HUDEP-2 (cell line): ENCODE results near the gene RIMS1.
A peak's percentile ranks its signal among the peaks of the same experiment; 100 is the strongest.

Experiments used
- DNase-seq, 76 experiments: peaks; one replicate each; lab custom pipeline; 2025; ENCODE audit not compliant: unreplicated experiment in 76 of 76; lab: John Stamatoyannopoulos, UW

RIMS1 gene

DNA sequence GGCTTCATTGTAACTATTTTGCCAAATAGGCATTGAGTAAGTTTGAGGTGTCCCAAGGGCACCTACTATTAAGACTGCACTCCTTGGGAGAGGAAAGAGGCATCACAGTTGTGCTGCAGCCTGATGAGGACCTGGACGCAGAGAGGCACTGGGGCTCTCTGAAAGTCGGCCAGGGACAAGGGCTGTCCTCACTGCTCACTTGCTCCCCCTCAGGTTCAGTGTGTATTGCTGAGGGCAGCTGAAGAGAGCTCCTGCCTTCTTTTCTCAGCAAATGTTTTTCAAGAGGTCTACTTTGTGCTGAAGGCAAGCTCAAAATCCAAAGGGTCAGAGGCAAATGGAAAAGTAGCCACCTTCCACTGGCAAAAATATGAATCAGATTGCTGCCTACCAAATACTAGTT, 331.8 kb downstream of the RIMS1 start:
- peak in 27 of 76 experiments; percentile 1 to 67 (median 15) for DNase-seq

DNA sequence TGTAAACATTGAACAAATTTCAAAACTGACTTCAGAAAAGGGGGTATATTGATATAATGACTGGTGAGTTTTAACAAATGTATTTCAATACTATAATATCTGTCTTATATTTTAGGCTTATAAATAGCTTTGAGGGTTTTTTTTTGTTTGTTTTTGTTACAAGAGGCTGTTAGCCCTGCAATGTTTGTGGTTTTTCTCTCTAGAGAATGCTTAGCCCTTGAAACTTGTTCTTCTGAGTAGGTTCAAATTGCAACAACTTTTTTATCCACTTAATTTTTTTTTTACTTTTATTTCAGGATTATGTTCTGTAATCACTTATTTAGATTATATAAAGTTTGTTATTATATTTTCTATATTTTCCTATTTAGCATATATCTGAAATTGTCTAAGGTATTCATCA, 333.2 kb downstream of the RIMS1 start:
- no peak for DNase-seq

DNA sequence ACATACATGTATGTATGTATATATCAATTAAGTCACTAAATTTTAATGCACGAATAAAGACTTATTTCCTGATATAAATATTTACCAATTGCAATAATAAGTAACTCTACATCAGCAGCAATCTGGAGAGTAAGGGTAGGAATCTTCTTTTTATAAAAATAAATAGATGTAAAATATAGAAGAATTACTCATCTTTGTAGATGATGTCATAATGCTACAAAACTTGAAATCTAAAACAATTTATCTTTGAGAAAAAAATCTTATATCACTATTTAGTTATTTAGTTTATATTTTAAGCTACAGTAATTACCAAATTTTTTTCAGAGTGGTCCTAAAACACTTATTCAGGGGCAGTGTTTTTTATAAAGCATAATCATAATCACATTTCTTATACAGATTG, 351.7 kb downstream of the RIMS1 start:
- no peak for DNase-seq

DNA sequence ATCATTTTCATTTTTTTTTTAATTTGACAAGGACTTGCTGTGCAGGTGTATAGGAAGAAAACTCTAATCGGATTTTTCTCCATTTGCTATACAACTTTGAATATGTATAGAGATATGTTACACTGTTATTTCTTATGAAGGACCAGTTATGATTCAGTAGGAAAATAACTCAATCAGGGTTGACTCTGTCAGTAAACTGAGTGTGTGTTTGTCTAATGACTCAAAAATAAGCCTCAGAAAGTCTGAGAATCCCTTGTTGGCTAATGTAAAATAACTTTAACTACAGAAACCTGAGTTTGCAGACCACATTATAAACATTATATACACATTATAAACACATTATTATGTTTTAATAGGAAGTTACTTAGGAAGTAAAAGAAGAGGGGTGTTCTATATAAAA, 352.6 kb downstream of the RIMS1 start:
- no peak for DNase-seq

DNA sequence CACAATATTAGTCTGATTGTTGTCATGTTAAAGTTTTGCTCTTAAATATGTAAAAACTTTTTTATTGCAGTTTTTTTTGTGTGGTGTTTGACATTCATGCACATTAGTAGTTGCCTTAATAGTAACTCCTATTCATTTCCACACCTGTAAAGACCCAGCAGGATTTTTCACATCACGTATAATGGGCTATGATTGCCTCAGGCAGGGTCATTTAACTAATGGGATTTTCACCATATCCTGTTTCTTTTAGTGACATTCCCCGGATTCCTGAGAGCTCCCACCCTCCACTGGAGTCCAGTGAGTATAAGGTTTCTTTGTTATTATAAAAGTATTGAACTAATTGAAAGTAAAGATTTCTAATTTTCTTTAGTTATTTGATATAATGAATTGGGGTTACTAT, 359.2 kb downstream of the RIMS1 start:
- no peak for DNase-seq

DNA sequence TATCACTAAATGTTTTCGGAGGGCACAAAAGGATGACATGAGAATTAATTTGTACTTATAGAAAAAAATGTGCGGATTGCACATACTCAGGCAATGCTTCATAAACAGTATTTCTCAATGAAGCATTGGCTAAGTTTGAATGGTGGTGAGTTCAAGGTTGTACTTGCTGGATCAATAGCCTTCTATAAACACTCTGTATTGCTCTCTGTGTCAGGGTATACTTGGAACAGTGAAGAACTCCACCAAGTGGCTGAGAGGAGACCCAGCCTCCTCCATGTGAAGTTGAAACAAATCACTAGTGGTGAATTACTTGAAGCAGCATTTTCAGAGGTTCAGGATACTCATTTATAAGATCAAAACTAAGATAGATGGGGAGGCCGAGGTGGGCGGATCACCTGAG, 360.6 kb downstream of the RIMS1 start:
- DNase-seq = no peak

DNA sequence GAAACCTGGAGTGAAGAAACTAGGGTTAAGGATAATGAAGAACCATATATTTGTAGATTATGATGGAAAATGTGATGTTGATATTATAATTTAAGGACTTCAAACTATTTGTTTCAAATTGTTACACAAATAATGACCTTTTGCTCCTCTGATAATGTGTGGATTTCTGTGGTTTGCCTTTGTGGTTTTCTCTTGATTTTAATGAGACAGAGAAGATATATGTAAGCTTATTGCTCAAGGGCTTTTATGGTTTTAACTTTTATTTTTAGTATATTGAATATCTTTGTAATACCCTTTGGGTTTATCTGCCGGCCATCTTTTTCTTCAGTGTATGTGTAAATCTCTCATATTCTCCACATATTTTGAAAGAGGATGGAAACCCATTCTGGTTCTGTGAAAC, 362.3 kb downstream of the RIMS1 start:
- DNase-seq = no peak

DNA sequence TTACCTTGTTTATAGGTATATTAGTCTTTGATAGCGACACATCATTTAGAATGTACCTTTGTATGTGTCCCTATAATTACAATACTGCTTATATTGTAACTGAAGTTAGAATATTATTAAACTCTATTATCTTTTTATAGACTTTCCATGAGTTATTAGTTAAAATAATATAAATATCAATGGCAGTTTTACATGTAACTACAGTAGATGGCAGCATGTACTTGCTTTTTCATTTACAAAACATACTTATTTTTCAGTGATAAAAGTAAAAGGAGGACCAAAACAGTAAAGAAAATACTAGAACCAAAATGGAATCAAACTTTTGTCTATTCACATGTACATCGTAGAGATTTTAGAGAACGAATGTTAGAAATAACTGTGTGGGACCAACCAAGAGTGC, 364.3 kb downstream of the RIMS1 start:
- no peak for DNase-seq

DNA sequence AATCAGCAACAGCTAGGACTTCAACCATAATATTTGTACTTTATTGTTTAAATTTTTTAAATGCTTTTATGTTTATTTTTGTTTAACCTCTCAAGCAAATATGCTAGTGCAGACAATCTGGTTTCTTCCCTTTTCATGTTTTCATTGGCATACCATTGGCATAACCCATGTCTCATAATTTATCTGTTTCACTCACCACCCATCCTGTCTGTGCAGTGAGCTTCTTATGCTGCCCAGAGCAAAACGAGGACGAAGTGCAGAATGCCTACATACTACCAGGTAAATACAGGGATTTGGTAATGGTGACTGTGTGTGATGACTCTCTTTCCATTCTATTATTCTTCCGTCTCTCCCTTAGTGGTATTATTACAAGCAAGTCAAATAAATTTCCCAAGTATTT, 374.1 kb downstream of the RIMS1 start:
- DNase-seq = no peak

DNA sequence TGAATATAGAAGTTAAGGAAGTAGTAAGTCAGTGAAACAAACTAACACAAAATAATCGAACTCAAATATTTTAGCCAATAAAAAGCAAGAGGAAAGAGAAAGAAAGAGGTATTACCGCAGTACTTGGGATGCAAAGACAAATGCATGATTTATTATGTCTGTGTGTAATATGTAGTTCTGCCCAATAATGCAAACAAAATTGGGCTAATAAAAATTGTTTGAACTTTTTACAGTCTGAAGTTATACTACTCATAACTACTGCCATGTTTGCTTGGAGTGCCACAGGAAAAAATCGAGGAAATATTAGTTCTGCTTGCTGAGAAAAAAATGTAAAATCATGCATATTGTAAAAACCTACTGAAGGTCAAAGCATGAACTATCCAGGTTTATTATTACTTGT, 375.2 kb downstream of the RIMS1 start:
- no peak for DNase-seq

DNA sequence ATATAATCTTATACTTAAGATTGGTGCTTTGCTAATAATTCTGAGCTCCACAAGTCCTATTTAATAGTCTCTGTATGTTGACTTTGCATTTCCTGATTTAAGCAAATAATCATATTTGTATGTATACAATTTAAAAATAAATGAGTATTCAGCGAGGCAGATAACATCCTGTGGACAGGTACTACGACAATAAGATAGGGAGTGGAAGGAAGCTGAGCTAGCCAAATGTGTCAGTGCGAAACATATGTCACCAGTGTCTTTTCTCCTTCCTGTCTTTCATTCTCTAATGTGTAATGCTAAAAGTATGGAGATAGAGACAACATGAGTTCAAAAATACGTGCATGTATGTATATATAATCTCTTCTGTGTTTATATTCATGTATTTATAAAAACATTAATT, 375.9 kb downstream of the RIMS1 start:
- no peak for DNase-seq

DNA sequence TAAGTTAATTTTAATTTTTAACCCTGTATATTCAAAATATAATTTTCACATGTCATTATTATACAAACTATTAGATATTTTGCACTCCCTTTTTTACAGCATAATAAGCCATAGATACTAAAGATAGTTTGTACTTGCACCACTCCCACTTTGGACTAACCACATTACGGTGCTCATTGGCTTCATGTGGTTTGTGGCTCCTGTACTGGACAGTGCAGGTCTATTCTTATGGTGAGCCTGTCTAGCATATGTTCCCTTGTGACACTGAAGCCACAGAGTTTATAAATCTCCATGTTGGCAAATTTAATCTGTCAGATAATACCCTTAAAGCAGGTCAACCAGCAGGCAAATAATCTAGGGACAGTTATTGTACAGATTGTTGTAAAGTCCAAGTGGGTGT, 381.1 kb downstream of the RIMS1 start:
- DNase-seq = no peak

DNA sequence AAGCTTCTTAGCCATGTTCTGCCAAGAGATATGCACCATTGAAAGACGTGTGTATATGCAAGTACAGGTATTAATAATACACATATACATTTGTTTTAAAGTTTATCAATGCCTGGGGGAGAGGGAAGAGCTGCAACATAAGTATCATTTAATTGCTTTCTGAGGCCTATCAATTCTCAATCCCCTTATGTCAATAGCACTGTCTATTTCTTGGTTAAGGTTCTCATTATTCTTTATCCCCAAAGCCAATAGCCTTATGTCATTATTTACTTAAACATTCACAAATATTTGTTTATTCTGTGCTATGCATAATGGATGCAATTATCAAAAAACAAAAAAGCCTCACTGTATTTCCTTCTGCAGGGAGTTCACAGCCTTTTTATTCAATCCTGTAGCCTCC, 385.2 kb downstream of the RIMS1 start:
- DNase-seq = no peak

DNA sequence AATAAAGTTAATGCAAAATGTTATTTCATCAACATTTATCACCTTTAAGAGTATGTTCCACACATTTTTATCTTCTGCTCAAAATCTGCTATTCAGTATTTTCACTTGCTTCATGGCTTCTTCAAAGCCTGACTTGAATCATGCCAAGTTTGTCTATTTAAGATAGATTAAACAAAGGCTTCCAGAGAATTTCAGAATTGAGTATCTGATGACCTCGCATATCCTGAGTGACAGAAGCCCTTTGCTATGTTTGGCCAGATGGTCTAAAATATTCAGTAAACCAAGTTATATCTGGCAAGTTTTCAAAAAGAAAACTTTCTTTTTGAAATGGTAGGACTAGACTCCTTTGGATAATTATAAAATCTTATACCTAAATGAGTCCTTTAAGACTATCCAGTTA, 386.6 kb downstream of the RIMS1 start:
- no peak for DNase-seq

DNA sequence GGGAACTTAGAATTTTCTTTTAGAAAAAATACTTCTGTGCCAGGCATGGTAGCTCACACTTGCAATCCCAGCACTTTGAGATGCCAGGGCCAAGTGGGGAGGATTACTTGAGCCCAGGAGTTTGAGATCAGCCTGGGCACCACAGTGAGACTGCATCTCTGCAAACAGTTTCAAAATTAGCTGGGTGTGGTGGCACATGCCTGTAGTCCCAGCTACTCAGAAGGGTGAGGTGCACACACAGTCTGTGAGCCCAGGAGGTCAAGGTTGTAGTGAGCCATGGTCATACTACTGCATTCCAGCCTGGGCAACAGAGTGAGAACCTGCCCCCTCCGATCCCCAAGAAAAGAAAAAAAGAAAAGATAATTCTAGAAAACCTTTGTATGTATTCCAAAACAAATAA, 389.5 kb downstream of the RIMS1 start:
- no peak for DNase-seq

DNA sequence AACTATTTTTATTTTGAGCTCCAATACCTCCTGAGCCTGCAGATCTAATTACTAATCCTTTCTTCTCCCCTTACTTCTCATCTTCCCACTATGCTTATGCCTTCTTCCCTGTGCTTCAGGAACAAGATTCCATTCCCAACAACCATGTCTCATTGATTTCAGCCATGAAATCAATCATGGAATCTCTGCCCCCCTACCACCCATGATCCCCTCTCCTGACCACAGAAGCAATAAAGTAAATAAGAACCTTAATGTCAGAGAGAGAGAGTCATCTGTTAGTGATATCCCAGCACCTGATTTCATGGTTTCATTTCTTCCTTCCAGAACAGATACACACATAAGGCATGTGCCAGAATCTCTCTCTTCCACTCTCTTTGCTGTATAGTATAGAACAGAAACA, 395.9 kb downstream of the RIMS1 start:
- no peak for DNase-seq

DNA sequence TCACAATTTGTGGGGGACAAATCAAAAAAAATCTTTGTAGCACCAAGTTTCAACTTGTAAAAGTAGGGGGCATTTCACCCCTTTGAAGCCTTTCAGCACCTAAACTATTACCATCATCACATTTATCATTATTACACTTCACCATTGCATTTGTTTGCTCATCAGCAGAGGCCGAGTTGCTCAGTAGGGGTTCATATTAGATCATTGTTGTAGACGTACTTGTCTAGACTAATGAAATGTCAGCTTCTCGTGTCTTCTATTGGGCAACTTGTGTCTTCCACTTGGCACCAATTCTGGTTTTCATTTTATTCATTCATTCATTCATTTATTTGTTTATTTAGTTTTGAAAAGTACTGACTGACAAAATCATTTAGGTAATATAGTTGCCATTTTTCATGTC, 397.2 kb downstream of the RIMS1 start:
- DNase-seq = no peak

DNA sequence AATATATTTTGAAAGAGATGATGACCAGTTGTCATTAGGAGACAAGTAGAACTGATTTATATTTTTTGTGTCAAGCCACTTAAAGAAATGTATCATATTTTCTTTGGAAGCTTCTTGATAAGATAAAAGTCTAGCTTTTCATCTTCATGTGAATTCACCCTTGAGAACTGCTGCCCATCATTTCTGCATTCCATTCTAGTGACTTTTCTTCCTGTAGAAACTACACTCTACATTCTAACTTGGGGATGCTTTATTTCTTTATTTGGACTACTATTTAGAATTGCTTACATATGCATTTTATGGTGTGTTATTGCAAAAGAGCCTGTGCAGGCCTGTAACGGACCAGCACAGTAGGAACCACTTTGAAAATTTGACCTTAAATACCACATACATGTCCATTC, 400.6 kb downstream of the RIMS1 start:
- DNase-seq = no peak

DNA sequence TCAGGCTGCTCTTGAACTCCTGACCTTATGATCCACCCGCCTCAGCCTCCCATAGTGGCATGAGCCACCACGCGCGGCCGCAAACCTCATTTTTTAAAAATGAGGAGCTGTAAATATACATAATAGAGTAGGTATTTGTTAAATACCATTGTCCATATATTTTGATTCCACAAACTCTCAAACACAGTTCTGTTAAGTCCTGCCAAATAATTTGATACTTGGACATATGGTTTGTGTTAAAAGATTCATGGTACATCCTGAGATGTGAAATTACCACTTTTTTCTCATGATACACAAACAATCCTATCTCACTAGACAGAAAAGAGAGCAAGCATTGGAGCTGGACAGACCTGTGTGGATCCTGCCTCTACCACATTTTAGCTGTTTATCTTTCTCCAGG, 401.5 kb downstream of the RIMS1 start:
- DNase-seq = no peak

DNA sequence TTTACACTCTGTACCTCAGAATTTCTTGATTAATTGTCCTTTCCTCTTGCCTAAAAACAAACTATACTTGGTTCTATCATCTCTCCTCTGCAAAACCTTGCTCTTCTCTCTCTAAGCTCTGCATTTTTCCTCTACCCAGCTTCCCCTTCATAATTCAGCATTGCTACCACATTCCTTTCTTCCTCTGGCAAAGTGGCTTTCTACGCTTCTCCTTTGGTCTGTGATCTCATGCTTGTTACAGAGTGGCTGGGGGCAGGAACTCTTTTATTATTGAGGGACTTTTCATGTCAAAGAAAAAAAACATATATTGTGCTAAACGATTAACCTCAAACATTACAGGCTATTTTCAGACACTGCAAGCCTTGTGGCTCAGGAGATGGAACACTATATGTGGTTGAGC, 402.2 kb downstream of the RIMS1 start:
- no peak for DNase-seq

DNA sequence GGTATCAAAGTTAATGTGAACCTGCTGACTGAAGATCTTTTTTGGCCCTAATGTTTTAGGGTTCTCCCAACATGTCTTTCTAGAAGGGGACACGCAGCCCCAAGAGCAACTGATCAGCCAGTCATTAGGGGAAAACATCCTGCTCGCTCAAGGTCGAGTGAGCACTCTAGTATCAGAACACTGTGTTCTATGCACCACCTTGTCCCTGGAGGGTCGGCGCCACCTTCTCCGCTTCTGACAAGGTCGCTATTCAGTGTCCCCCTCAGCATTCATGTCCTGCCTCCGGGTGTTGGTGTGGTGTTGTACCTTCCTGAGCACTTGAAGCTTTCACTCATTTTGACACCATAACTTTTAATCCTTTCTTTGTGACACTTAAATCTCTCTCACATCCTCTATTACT, 404.3 kb downstream of the RIMS1 start:
- no peak for DNase-seq

DNA sequence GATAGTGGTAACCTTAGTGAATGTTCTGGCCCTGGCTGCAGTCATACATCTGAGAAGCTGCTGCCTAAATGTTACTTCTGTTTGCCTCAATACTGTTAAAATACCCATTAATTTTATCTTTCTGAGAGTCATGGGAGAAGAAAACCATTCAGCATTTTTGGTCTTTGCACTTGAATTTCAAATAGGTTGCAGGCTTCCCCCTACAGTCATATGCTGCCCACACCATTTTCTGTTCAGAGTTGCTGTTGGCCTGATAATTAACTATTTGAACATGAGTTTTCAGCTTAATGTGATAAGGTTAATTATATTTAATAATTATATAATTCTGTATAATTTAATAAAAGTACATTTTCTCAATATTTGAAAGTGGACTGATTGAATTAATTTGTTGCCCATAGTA, 410.0 kb downstream of the RIMS1 start:
- no peak for DNase-seq

DNA sequence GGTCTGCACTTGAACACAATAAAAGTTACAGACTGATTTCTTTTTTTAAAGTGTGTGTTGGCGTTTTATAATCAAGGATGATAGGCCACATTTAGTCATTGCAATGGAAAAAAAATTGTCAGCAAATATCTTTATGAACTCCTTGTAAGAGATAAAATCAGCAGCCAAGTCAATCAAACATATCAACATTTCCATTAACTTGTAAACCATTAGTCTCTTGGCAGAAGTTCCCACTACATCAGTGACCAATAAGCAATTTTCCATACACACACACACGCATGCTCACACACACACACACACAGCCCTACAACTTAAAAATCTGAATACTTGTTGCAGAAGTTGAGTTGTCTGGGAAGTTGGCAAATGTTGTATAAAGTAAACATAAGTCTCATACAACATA, 419.6 kb downstream of the RIMS1 start:
- peak in 5 of 76 experiments; percentile 14 to 36 (median 22) for DNase-seq
